Lung (tissue), 12 donors: ENCODE measurements around the gene SAFB. TPM values are rescaled to one million over a fixed set of nuclear protein-coding genes. Genes with fewer than 3 reads are reported as not detected.

ENCODE experiments used
- ATAC-seq: fragments of 200-7000 bp; cut with Tn5 transposase; one replicate; pipeline ENCODE4 v1.9.1; 2020; ENCODE audit warnings: moderate number of reproducible peaks; ENCODE audit not compliant: insufficient read depth, low FRiP score
- DNase-seq, 3 donors: peaks; one replicate each; pipeline ENCODE4 v3.0.0-alpha.2; 2013 to 2017
- H3K27ac ChIP-seq, 2 donors: one replicate each; pipeline ENCODE4 v1.5.1; 2013; ENCODE audit warnings: mild to moderate bottlenecking in 2 of 2, moderate library complexity in 2 of 2, control low read depth in 1 of 2, inconsistent platforms in 1 of 2, low read depth in 1 of 2, low read length in 1 of 2
- H3K27me3 ChIP-seq, 3 donors: one replicate each; pipeline ENCODE4 v1.5.1; 2013; ENCODE audit warnings: low read length in 2 of 3; ENCODE audit not compliant: control insufficient read depth in 3 of 3, insufficient read depth in 3 of 3
- H3K36me3 ChIP-seq, 4 donors: one replicate each; pipeline ENCODE4 v1.5.1; 2013; ENCODE audit warnings: low read length in 4 of 4, mild to moderate bottlenecking in 1 of 4, moderate library complexity in 1 of 4; ENCODE audit not compliant: control insufficient read depth in 4 of 4, insufficient read depth in 4 of 4
- H3K4me1 ChIP-seq, 5 donors: one replicate each; pipeline ENCODE4 v1.5.1; 2013; ENCODE audit warnings: low read length in 5 of 5, mild to moderate bottlenecking in 2 of 5, moderate library complexity in 1 of 5; ENCODE audit not compliant: control insufficient read depth in 5 of 5, insufficient read depth in 5 of 5
- H3K4me3 ChIP-seq: one replicate; pipeline ENCODE4 v1.5.1; 2013; ENCODE audit warnings: mild to moderate bottlenecking, control low read depth, moderate library complexity
- H3K9ac ChIP-seq, 2 donors: one replicate each; pipeline ENCODE4 v1.5.1; 2013; ENCODE audit warnings: low read length in 2 of 2, control low read depth in 1 of 2; ENCODE audit not compliant: insufficient read depth in 1 of 2
- H3K9me3 ChIP-seq, 4 donors: one replicate each; pipeline ENCODE4 v1.5.1; 2013; ENCODE audit warnings: low read length in 3 of 4, mild to moderate bottlenecking in 1 of 4, moderate library complexity in 1 of 4; ENCODE audit not compliant: control insufficient read depth in 4 of 4, insufficient read depth in 3 of 4
- WGBS, 2 donors: extraction: QIAGEN DNeasy Blood & Tissue Kit; methylation state at CpG; one replicate each; pipeline ENCODE4 v1.1.7; 2013; 5-methylcytosine and 5-hydroxymethylcytosine counted together
- polyA plus RNA-seq, 2 donors: library from polyadenylated mRNA; stranded (reverse); fragments of 200-250 nt; gene quantifications; one replicate each; pipeline ENCODE4 v1.2.1, GENCODE V29; 2013
- total RNA-seq, 2 donors: library from RNA; depleted of rRNA in 1 of 2; stranded (reverse); fragments of >200 nt in 1 of 2; gene quantifications; one replicate each; pipeline ENCODE4 v1.2.1, GENCODE V29; 2014 to 2021
- TF ChIP-seq, protein P1 (sequence below): IDR thresholded peaks from 2 replicates; pipeline ENCODE4 v1.5.1; 2012; ENCODE audit warnings: mild to moderate bottlenecking; ENCODE audit errors: control extremely low read depth, extremely low read depth
- donor health status: control.
- donor health status: control.
- donor health status: Bipolar disorder and iron deficiency.
- donor health status: healthy.
- donor health status: DM: yes; HTN: yes; CAD: no.

Gene SAFB
- total and polyA plus RNA-seq, 4 donors = 59.5 to 130 (median 77.7) TPM

DNA sequence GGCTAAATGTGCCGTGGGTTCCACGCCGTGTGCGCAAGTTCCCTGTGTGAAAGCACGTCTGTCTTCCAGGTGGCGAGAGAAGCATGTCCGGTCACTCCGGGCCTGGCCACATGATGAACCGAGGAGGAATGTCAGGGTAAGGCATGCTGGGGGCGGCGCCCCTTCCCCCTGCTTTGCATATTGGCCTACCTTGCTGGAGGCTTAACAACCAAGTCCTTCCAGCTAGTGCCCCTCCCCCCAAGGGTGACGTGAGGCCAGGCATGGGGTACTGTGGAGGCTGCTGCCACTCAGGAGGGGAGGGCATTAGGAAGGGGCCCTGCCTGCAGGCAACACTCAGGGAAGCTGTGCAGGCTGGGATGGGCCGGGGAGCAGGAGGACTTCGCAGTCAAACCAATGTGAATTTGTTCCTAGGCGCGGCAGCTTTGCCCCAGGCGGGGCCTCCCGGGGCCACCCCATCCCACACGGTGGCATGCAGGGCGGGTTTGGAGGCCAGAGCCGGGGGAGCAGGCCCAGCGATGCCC is 44.9 kb downstream of the SAFB start:
- Histone ChIP-seq H3K27ac (no peak overlapping the region), H3K36me3 (peaks cover 37 to 68% (median 42%) of the 10 kb centered on the region in 4 donors), H3K27me3 (no peaks in the 10 kb centered on the region), H3K9ac (no peak overlapping the region), H3K9me3 (no peaks in the 10 kb centered on the region), H3K4me1 (no peaks in the 10 kb centered on the region), H3K4me3 (no peak overlapping the region)
- TF ChIP-seq, protein P1, sequence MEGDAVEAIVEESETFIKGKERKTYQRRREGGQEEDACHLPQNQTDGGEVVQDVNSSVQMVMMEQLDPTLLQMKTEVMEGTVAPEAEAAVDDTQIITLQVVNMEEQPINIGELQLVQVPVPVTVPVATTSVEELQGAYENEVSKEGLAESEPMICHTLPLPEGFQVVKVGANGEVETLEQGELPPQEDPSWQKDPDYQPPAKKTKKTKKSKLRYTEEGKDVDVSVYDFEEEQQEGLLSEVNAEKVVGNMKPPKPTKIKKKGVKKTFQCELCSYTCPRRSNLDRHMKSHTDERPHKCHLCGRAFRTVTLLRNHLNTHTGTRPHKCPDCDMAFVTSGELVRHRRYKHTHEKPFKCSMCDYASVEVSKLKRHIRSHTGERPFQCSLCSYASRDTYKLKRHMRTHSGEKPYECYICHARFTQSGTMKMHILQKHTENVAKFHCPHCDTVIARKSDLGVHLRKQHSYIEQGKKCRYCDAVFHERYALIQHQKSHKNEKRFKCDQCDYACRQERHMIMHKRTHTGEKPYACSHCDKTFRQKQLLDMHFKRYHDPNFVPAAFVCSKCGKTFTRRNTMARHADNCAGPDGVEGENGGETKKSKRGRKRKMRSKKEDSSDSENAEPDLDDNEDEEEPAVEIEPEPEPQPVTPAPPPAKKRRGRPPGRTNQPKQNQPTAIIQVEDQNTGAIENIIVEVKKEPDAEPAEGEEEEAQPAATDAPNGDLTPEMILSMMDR = no peak
- WGBS, 2 donors = 90 to 93% methylated on average over 22 of the region's 22 CpGs
- DNase-seq (no peak), ATAC-seq (no peak)

DNA sequence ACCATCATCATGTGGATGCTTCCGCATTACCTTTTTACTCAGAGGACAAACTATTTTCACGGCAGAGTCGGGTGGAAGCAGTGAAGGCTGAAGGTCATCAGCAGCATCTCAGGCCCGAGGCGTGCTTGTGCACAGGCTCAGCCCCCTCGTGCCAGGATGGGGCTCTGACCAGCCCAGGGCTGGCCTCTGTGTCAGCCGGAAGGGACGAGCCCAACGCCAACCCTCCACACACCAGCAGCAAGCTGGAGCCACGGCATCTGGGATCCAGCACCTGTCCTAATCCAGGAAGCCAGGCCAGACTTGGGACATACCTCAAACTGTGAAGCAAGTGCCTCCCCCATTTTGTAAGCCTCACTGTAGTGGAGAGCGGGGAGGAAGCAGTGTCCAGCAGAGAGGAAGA is 46.3 kb downstream of the SAFB start:
- no peak overlapping the region for H3K9ac ChIP-seq
- 71 to 85% methylated on average over 11 of the region's 11 CpGs for whole genome bisulfite sequencing, 2 donors
- H3K27ac ChIP-seq = no peak overlapping the region
- H3K27me3 ChIP-seq = no peaks in the 10 kb centered on the region
- no peaks in the 10 kb centered on the region for H3K4me1 ChIP-seq
- ATAC-seq (no peak), DNase-seq (no peak)
- TF ChIP-seq, protein P1 = no peak
- no peak overlapping the region for H3K4me3 ChIP-seq
- peaks cover 26 to 56% (median 33%) of the 10 kb centered on the region in 4 donors for H3K36me3 ChIP-seq
- no peaks in the 10 kb centered on the region for H3K9me3 ChIP-seq

DNA sequence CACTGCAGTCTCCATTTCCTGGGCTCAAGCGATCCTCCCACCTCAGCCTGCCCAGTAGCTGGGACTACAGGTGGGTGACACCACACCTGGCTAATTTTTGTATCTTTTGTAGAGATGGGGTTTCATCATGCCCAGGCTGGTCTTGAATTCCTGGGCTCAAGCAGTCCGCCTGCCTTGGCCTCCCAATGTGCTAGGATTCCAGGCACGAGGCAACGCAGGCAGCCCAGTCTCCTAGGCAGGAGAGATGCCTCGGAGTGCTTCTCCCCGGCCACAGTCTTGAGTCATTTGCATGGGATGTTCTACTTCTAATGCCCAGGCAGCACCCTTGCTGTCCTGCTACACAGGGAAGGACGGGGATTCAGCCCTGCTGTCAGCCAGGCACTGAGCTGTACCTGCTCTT is 48.7 kb downstream of the SAFB start:
- 95% methylated on average over 7 of the region's 7 CpGs for WGBS, 2 donors
- peaks cover 5 to 36% (median 11%) of the 10 kb centered on the region in 4 donors for H3K36me3 ChIP-seq

More for the DNA sequence above, 48.7 kb downstream of the SAFB start:
- Histone ChIP-seq H3K4me3 (no peak overlapping the region), H3K27me3 (no peaks in the 10 kb centered on the region), H3K9ac (no peak overlapping the region), H3K27ac (no peak overlapping the region), H3K4me1 (no peaks in the 10 kb centered on the region), H3K9me3 (no peaks in the 10 kb centered on the region)
- TF ChIP-seq, protein P1 = no peak
- DNase-seq = no peak
- no peak for ATAC-seq
